ENCODE data around the gene STIL.
"Not testable (repeated sequence)": the region's sequence is repeated elsewhere in the genome, so short reads cannot be mapped to it uniquely, and the experiment has no call there.

Gene STIL

DNA sequence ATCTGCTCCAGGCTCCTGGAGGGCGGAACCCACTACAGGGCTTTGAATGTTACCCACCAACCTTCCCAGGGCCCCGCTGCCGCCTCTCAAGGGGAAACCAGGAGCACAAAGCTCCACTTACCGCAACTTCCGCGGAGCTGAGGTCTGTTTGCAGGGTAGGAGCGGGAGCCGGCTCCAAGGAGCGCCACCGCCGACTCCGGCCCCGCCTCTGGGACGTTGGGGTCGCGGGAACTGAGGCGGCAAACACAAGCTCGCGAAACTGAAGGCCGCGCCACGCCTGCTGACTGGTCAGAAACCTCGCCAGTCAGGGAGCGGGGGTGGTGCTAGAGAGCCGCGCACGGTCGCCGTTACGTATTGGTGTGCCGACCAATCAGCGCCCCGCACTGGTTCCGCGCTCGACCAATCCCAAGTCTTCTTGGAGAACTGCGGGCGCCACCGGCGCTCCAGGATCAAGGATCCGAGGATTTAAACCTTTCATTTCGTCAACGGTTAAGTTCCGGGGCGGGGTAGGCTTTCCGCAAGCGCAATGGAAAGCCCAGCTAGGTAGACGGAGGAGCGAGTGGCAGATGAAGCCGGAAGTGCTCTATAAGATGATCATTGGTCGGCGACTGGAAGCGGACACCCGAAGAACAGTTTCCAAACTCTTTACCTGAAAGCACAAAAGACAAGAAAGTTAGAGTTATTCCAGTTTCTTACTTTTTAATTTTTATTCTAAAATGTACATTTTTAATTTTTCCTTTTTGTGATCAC lies at the start of gene STIL:
TSS of gene STIL (minus strand) at position 233 of the 750 bp plus-strand sequence. CDS start 3,828 bp downstream, outside the sequence.
- peak; percentile 96 for DNase-seq

DNA sequence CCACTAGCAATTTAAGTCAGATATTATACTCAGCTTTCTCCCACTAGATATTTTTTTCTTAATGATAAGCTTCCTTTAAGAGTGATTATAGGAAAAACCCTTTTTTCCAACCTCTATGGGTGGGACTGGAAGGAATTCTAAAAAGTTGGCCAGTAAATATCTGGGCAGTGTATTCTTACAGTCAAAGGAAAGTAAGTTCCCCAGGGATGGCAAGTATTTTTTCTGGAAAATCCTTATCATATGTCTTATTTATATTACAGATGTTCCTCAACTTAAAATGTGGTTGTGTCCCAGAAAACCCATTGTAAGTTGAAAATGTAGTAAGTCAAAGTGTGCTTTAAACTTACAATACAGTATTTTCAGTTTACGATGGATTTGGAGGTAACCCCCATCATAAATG lies 48.9 kb upstream of the STIL start:
- DNase-seq, result no peak

DNA sequence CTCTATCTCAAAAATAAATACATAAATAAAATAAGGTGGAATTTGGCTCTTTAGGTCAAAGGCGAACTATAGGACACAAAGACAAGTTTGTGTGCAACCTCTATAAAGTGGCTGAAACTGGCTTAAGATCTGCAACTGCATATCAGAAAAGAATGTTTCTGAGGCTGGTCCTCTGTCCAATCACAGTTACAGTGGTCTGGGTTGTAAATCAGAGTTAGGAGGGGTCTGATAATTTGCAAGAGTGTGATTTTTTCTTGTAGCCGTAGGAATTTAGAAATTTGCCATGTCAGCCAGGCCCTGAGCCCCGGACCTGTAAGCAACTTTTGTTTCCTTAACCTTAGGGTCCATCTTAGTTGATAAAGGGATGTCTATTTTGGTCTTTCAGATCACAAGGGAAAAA lies 47.4 kb upstream of the STIL start:
- no peak for DNase-seq

DNA sequence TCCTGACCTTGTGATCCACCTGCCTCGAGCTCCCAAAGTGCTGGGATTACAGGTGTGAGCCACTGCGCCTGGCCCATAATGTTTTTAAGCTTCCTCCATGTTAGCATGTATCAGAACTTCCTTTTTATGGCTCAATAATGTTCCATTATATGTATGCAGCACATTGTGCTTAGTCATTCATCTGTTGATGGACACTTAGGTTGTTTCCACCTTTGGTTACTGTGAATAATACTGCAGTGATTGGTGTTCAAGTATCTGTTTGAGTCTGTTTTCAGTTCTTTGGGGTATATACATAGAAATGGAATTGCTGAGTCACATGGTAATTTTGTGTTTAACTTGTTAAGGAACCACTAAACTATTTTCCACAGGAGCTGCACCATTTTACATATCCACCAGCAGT lies 37.4 kb upstream of the STIL start:
- DNase-seq, result no peak

GRCh38 chr1:47348246-47348645 lies 34.3 kb upstream of the STIL start:
- DNase-seq, result no peak

- no peak for DNase-seq
Observed at GRCh38 chr1:47347735-47348134, 33.8 kb upstream of the STIL start.

DNA sequence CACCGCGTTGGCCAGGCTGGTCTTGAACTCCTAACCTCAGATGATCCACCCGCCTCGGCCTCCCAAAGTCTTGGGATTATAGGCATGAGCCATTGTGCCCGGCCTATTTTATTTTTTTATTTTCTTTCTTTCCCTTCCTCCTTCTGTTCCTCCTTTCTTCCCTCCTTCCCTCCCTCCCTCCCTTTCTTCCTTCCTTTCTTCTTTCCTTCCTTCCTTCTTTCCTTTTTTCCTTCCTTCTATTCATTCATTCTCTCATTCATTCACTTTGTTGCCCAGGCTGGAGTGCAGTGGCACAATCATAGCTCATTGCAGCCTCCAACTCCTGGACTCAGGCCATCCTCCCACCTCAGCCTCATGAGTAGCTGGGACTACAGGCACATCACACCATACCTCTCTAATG lies 33.0 kb upstream of the STIL start:
- not testable (repeated sequence) for DNase-seq

GRCh38 chr1:47340227-47340626 lies 26.3 kb upstream of the STIL start:
- no peak for DNase-seq

DNA sequence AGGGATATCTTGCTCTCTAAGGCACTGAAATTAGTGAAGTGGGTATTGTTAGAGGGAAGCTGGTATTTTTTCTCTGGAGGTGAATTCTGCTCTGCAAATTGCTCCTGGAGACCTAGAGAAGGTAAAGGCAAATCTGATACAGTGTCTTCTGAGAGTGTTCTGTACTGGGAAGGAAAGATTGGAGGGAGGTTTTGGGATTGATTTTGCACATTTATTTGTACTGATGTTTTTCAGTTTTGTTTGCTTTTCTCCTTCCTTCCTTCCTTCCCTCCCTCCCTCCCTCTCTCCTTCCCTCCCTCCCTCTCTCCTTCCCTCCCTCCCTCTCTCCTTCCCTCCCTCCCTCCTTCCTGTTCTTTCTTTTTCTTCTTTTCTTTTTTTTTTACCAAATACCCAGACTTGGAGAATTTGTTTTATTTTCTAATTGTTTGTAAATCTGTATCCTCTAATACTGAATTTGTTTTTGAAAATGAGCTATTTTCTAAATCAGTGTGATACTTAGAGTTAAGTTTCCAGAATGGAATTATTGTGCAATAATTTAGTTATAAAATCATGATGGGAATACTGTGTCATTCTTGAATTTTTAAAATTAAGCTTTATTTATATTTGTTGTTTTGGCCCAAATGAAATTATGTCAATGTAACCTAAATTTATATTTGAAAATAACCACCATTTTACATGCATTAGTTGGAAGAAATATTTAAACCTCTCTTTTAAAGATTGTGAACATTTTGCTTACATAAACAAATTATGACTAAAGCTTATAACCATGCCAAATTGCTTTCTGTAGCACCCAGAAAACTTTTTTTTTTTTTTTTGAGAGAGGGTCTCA lies 24.5 kb upstream of the STIL start:
- no peak for DNase-seq

- no peak for DNase-seq
Observed at GRCh38 chr1:47337350-47337749, 23.4 kb upstream of the STIL start.

DNA sequence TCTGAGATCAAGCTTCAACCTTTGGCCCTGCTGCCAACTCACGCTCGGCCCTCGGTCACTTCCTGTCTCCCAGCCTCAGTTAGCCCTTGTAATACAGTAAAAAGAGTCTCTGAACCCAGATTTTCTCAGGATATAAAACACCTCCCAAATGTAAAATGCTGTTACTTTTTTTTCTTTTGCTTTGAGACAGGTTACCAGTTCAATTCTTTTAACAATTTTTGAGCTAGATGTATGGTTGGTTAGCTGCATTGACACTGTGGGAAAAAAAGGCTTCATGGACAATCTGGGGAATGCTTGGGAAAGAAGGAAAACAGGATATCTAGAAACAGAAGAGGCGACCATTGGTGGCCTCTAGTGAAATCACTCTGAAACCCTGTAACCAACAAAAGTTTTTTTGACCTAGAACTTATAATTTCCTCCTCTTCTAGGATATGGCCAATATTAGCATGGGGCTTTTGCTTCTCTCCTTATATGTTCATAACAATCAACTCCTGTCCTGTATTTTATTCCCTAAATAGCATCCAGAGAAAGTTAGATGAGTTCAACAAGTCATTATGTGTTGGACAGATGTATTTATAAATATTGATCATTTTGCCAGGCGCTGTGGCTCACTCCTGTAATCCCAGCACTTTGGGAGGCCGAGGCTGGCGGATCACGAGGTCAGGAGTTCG lies 21.0 kb upstream of the STIL start:
- DNase-seq, result no peak

GRCh38 chr1:47333922-47334764 lies 20.2 kb upstream of the STIL start:
- peak; percentile 64 for DNase-seq

DNA sequence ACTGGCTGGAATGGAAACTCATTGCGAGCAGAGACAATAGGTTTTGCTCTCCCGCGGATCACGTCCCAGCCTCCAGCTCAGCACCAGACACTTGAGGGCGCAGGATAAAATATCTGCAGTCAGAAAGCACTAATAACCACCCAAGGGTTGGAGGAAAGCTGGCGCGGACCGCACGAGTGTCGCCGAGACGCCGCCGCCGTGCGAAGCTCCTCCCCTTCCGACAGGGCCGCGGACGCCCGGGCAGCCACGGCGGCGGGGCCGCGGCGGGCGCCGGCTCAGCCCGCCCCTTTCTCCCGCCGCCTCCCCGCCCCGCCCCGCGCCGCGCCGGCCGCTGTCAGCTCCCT lies 19.6 kb upstream of the STIL start, which contains the start of gene CMPK1:
TSS of gene CMPK1 (plus strand) at position 213 of the 344 bp plus-strand sequence. CDS start 156 bp downstream, outside the sequence.
- peak; percentile 70 for DNase-seq

DNA sequence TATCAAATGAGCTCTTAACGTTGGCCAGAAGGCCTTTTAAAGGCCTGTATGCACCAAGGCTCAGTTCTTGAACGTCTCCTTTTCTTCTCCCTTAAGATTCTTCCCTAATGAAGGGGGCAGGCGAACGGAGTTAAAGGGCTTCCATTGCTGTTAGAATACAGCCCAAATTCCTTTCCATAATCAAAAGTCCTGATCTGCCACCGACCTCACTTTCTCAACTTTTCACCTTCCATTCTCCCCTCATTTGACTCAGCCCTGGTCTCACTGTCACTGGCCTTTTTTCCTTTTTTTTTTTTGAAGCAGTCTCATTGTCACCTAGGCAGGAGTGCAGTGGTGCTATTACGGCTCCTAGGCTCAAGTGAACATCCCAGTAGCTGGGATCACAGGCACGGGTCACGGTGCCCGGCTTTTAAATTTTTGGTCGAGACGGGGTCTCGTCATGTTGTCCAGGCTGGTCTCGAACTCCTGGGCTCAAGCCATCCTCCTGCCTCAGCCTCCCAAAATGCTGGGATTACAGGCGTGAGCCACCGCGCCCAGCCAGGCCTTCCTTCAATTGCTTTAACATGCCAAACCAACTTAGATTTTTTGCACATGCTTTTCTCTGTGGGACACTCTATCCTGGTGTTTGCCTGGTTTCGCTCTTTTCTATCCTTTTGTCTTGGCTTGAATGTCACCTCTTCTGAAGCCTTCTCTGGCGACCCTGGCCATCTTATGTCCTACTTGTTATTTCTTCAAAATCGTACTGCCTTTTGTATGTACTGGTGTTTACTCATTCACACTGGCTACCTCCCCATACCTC lies 19.0 kb upstream of the STIL start:
- DNase-seq, result no peak

- no peak for DNase-seq
Observed at GRCh38 chr1:47331875-47332274, 17.9 kb upstream of the STIL start.

DNA sequence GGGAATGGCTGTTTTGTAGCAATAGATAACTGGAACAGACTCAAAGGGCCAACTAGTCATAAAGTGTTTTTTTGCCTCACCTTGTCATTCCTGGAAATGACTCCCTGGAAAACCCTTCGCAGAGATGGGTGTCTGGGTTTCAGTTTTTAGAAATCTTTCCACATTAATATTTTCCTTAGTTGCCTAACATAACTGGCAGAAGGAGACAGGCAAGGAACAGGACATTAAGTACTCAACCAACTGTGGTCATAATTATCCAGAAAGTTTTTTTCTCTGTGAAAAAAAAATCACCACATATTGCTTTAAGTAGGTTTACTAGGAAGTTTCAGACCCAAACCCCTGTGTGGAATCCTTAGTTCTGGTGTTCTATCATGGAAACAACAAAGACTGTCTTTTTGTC lies 16.3 kb upstream of the STIL start:
- no peak for DNase-seq

DNA sequence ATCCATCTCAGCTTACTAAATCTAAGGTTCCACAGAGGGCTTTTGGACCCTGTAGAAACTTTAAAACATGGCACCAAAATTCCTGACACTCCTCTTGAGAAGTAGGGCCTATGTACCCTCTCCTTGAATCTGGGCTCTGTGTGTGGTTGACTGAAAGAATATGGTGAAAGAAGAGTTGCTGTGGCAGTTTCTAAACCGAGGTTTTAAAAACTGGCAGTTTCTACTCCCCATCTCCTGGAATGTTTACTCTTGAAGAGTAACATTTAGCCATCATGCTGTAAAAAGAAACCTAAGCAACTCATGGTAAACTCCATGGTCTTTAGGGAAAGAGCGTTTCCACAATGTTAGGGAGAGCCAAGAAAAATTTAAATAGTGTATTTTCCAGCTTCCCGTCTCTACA lies 15.0 kb upstream of the STIL start:
- DNase-seq, result no peak

DNA sequence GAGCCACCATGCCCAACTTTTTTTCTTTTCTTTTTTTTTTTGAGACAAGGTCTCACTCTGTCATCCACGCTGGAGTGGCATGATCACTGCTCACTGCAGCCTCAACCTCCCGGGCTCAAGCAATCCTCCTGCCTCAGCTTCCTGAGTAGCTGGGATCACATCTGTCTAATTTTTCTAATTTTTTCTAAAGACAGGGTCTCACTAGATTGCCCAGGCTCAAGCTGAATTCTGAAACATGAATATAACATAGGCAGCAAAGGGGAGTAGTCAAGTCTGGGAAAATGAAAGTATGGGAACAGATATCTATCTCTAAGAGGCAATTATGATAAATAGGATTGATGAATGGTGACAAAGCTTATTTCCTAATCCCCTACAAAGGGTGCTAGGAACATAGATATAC lies 12.3 kb upstream of the STIL start:
- DNase-seq, result no peak

GRCh38 chr1:47325528-47325927 lies 11.6 kb upstream of the STIL start:
- no peak for DNase-seq

- DNase-seq, result no peak
Observed at GRCh38 chr1:47324682-47325081, 10.7 kb upstream of the STIL start.

DNA sequence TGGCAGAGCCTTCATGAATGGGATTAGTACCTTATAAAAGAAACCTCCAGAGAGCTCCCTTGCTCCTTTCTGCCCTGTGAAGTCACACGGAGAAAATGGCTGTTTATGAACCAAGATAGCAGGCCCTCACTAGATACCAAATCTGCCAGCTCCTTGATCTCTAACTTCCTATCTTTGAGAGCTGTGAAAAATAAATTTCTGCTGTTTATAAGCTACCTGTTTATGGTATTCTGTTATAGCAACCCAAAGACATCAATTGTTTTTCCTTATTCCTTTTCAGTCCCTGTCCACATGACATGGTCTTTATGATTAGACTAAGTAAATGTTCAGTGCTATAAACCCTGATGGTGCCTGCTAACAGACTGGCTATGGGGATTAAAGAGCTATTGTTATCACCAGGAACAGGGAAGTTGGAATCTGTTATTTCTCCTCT lies 9.7 kb upstream of the STIL start:
- DNase-seq, result no peak

GRCh38 chr1:47319968-47320367 lies 6.0 kb upstream of the STIL start:
- DNase-seq, result not testable (repeated sequence)
